HL-60 (cell line): ENCODE measurements around the gene KCNH4.

Experiments used
- DNase-seq, 2 experiments: peaks; one replicate each; pipeline ENCODE4 v3.0.0-alpha.2; 2010 to 2020; ENCODE audit warnings: low read depth in 1 of 2, low spot score in 1 of 2
- H3K27ac ChIP-seq: fragments of 250-450 bp; sonication (Bioruptor Pico); replicated peaks from 2 replicates; pipeline ENCODE4 v1.5.1; 2020; ENCODE audit warnings: mild to moderate bottlenecking, moderate library complexity
- H3K27me3 ChIP-seq: fragments of 250-450 bp; sonication (Bioruptor Pico); 2 replicates; pipeline ENCODE4 v1.5.1; 2021; ENCODE audit warnings: mild to moderate bottlenecking, moderate library complexity; ENCODE audit not compliant: insufficient read depth, poor library complexity, severe bottlenecking
- H3K4me3 ChIP-seq: replicated peaks from 2 replicates; pipeline ENCODE4 v1.5.1; 2011; ENCODE audit warnings: mild to moderate bottlenecking, control low read depth, low read length; ENCODE audit not compliant: insufficient read depth
- CTCF ChIP-seq: IDR thresholded peaks from one replicate; pipeline ENCODE4 v1.5.1; 2011; ENCODE audit warnings: low read length, control low read depth, inconsistent platforms; ENCODE audit not compliant: insufficient read depth
- GABPA ChIP-seq: IDR thresholded peaks from 2 replicates; pipeline ENCODE4 v1.6.1; 2012; ENCODE audit warnings: low read depth
- POLR2AphosphoS5 ChIP-seq: IDR thresholded peaks from 2 replicates; pipeline ENCODE4 v1.6.1; 2012; ENCODE audit warnings: low read depth
- REST ChIP-seq: IDR thresholded peaks from 2 replicates; pipeline ENCODE4 v1.6.1; 2012; ENCODE audit warnings: low read depth; ENCODE audit not compliant: insufficient replicate concordance
- SPI1 ChIP-seq: IDR thresholded peaks from 2 replicates; pipeline ENCODE4 v1.6.1; 2012; ENCODE audit warnings: low read depth, mild to moderate bottlenecking, borderline replicate concordance

Gene KCNH4

GRCh38 chr17:42138749-42139492 lies 42.0 kb downstream of the KCNH4 start:
- Histone ChIP-seq H3K27me3 (no peaks in the 10 kb centered on the region), H3K4me3 (no peak overlapping the region), H3K27ac (no peak overlapping the region)
- TF ChIP-seq REST, result no peak
- TF ChIP-seq CTCF, result no peak
- TF ChIP-seq SPI1, result no peak
- TF ChIP-seq GABPA, result no peak
- TF ChIP-seq POLR2AphosphoS5, result no peak
- no peak for DNase-seq

GRCh38 chr17:42136654-42137051 lies 44.3 kb downstream of the KCNH4 start:
- Histone ChIP-seq H3K27me3 (no peaks in the 10 kb centered on the region), H3K27ac (no peak overlapping the region), H3K4me3 (no peak overlapping the region)
- DNase-seq, result no peak
- no peak for TF ChIP-seq SPI1
- TF ChIP-seq GABPA, result no peak
- TF ChIP-seq CTCF, result no peak
- no peak for TF ChIP-seq POLR2AphosphoS5
- no peak for TF ChIP-seq REST

GRCh38 chr17:42135664-42136653 lies 45.0 kb downstream of the KCNH4 start:
- Histone ChIP-seq H3K27ac (0 out of 2 replicates have a peak overlapping the region, but pooled peaks have one; percentile 24), H3K27me3 (no peaks in the 10 kb centered on the region), H3K4me3 (no peak overlapping the region)
- peak; percentile 43 to 72 for DNase-seq
- TF ChIP-seq GABPA (peak; percentile 51; the same call in 1 of the 2 replicates), SPI1 (peak; percentile 68; the same call in 1 of the 2 replicates), POLR2AphosphoS5 (no peak), REST (no peak)
